Gastroesophageal sphincter (tissue), 4 donors: ENCODE results near the gene FYTTD1. TPM values are rescaled to one million over a fixed set of nuclear protein-coding genes. Genes with fewer than 3 reads are reported as not detected.

ENCODE experiments used
- ATAC-seq: fragments of 150-250 bp; one replicate; pipeline ENCODE4 v1.9.1; 2016; ENCODE audit warnings: mild to moderate bottlenecking, moderate library complexity
- H3K27ac ChIP-seq, 4 donors: fragments of 200-600 bp; sonication (generic) in 3 of 4; 1 replicate in 3 of 4; 2 replicates in 1 of 4; pipeline ENCODE4 v1.5.1; 2016 to 2019
- H3K27me3 ChIP-seq: fragments of 200-600 bp; sonication (generic); one replicate; pipeline ENCODE4 v1.5.1; 2019
- H3K36me3 ChIP-seq, 2 donors: fragments of 200-600 bp; sonication (generic); one replicate each; pipeline ENCODE4 v1.5.1; 2019; ENCODE audit warnings: control low read depth in 1 of 2
- H3K4me1 ChIP-seq, 3 donors: fragments of 200-600 bp; sonication (generic); 1 replicate in 2 of 3; 2 replicates in 1 of 3; pipeline ENCODE4 v1.5.1; 2016 to 2019; ENCODE audit warnings: control low read depth in 2 of 3
- H3K4me3 ChIP-seq, 2 donors: fragments of 200-600 bp; sonication (generic); one replicate each; pipeline ENCODE4 v1.5.1; 2019; ENCODE audit warnings: mild to moderate bottlenecking in 1 of 2, moderate library complexity in 1 of 2
- H3K9me3 ChIP-seq, 3 donors: fragments of 200-600 bp; sonication (generic); one replicate each; pipeline ENCODE4 v1.5.1; 2017 to 2019; ENCODE audit warnings: control low read depth in 2 of 3
- CTCF ChIP-seq, 4 experiments: fragments of 200-600 bp in 2 of 4; fragments of 450-650 bp in 2 of 4; sonication (generic) in 1 of 4; IDR thresholded peaks; one replicate each; pipeline ENCODE4 v1.5.1; 2017 to 2019; ENCODE audit warnings: antibody characterized with exemption in 4 of 4, mild to moderate bottlenecking in 2 of 4, moderate library complexity in 2 of 4
- EP300 ChIP-seq: sonication (generic); formaldehyde crosslinking; IDR thresholded peaks from one replicate; pipeline ENCODE4 v1.6.1; 2017; ENCODE audit warnings: antibody characterized with exemption, mild to moderate bottlenecking
- POLR2A ChIP-seq, 2 donors: fragments of 450-650 bp; IDR thresholded peaks; one replicate each; pipeline ENCODE4 v1.6.1; 2017; ENCODE audit warnings: antibody characterized with exemption in 2 of 2, mild to moderate bottlenecking in 2 of 2, moderate library complexity in 1 of 2
- POLR2AphosphoS5 ChIP-seq: sonication (generic); formaldehyde crosslinking; IDR thresholded peaks from one replicate; pipeline ENCODE4 v1.6.1; 2017; ENCODE audit warnings: antibody characterized with exemption
- WGBS, 2 donors: methylation state at CpG; one replicate each; pipeline ENCODE4 v1.1.5; 2018; ENCODE audit warnings: low coverage in 1 of 2; 5-methylcytosine and 5-hydroxymethylcytosine counted together
- total RNA-seq, 4 donors: library from RNA; depleted of rRNA; stranded (reverse); fragments of >200 nt; gene quantifications; one replicate each; pipeline ENCODE4 v1.1.0, GENCODE V29; 2016

FYTTD1 gene
- total RNA-seq, 4 donors from 2014 or later = 69.1 to 88.1 (median 87.0) TPM

DNA sequence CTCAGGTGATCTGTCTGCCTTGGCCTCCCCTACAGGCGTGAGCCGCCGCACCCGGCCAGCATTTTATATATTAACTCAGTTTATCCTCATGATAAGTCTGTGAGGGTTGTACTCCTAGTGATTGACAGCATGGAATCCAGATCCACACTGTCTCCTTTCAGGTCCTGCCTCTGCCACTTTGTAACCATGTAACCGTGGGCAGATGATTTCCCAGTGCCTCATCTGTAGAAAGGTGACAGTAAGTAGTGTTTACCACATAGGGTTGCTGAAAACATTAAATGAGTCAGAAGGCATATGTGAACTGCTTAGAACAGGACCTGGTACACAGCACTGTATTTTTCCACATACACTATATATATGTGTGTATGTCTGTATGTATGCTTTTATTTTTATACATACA, 2.4 kb downstream of the FYTTD1 start:
- H3K4me3 ChIP-seq = peak overlapping the region in 1 of 2 donors; percentile 88

DNA sequence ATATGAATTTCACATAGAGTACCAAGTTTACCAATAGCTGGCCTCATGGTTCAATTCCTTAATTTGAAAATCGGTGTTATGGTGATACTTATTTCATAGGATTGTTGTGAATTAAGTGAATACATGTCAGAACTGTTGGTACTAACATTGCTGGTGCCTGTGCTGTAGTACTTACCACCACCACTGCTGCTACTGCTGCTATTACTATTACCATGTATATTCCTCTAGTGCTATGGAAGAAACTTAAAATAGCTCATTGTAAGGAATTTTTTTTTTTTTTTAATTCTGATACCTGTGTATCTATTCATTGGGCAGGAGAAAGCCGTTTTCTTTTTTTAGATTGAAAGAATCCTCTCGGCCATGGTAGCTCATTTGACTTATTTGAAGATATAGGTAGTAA, 3.6 kb downstream of the FYTTD1 start:
- no peak overlapping the region for H3K4me3 ChIP-seq
- H3K4me1 ChIP-seq = peaks cover 2 to 57% (median 12%) of the 10 kb centered on the region in 3 donors
- H3K9me3 ChIP-seq = no peaks in the 10 kb centered on the region
- H3K36me3 ChIP-seq = peaks cover 0 to 14% of the 10 kb centered on the region in 2 donors
- WGBS, 2 donors = 84 to 93% methylated on average over 3 of the region's 3 CpGs
- H3K27ac ChIP-seq = no peak overlapping the region
- H3K27me3 ChIP-seq = no peaks in the 10 kb centered on the region
- no peak for ATAC-seq
- TF ChIP-seq EP300 (no peak), POLR2AphosphoS5 (no peak), CTCF (IDR thresholded peaks at IDR 0.05) (peak in 2 of 4 experiments; percentile 22 to 23)

More for the DNA sequence above, 2.4 kb downstream of the FYTTD1 start:
- ATAC-seq = no peak
- WGBS, 2 donors = 62 to 80% methylated on average over 5 of the region's 5 CpGs
- H3K36me3 ChIP-seq = peaks cover 0 to 4% of the 10 kb centered on the region in 2 donors
- H3K27me3 ChIP-seq = no peaks in the 10 kb centered on the region
- H3K9me3 ChIP-seq = no peaks in the 10 kb centered on the region
- H3K27ac ChIP-seq = peak overlapping the region in 3 of 4 donors; percentile 97 to 98 (median 98)
- H3K4me1 ChIP-seq = peaks cover 2 to 57% (median 12%) of the 10 kb centered on the region in 3 donors
- no peak for TF ChIP-seq CTCF (IDR thresholded peaks at IDR 0.05)

DNA sequence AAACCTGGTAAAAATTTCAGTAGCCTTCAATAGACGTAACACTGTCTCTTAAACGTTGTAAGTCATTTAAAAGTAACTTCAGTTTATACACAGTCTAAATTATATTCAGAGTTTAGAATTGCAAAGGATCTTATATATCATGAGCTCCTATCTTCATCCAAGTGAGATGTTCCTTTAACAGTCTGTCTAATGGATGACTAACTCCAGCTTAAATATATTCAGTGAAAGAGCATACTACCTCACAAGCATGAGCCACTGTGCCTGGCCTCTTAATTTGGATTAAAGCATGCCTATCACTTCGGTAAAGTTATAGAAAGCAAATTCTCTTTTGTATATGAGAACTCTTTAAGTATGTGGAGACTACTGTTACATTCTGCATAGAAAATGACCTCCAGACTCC, 7.0 kb downstream of the FYTTD1 start:
- H3K4me3 ChIP-seq = no peak overlapping the region
- no peaks in the 10 kb centered on the region for H3K9me3 ChIP-seq
- ATAC-seq = no peak
- H3K4me1 ChIP-seq = peaks cover 2 to 40% (median 7%) of the 10 kb centered on the region in 3 donors
- 66 to 81% methylated on average over 3 of the region's 3 CpGs for WGBS, 2 donors
- H3K36me3 ChIP-seq = peaks cover 0 to 22% of the 10 kb centered on the region in 2 donors
- no peaks in the 10 kb centered on the region for H3K27me3 ChIP-seq
- H3K27ac ChIP-seq = no peak overlapping the region
- no peak for TF ChIP-seq EP300

DNA sequence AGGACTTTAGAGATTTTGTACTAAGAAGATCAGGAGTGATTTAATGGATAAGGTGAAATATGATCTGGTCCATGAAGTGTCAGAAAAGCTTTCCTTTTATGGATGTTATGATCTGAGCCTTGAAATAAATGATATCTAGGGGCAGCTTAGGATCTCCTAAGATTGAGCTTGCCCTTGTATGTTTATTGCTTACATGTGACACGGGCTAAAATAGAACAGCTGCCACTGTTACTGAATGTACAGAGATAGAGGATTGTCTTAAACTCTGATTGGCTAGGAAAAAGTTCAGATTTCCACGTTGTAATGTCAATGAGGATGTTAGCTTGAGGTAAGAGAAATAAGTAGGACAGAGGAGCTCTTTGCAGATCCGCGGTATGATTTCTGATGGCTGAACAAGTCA, 8.8 kb downstream of the FYTTD1 start:
- H3K27ac ChIP-seq = no peak overlapping the region
- WGBS, 2 donors = 90 to 91% methylated on average over 4 of the region's 4 CpGs
- TF ChIP-seq EP300 (no peak), CTCF (IDR thresholded peaks at IDR 0.05) (no peak), POLR2AphosphoS5 (no peak), POLR2A (IDR thresholded peaks at IDR 0.05) (no peak)
- H3K4me3 ChIP-seq = no peak overlapping the region
- ATAC-seq = no peak
- no peaks in the 10 kb centered on the region for H3K27me3 ChIP-seq
- H3K4me1 ChIP-seq = peaks cover 0 to 22% (median 0%) of the 10 kb centered on the region in 3 donors
- no peaks in the 10 kb centered on the region for H3K9me3 ChIP-seq
- H3K36me3 ChIP-seq = peaks cover 0 to 40% of the 10 kb centered on the region in 2 donors

- Histone ChIP-seq H3K4me1 (peaks cover 0 to 2% (median 0%) of the 10 kb centered on the region in 3 donors), H3K36me3 (peaks cover 0 to 72% of the 10 kb centered on the region in 2 donors), H3K27ac (no peak overlapping the region), H3K4me3 (no peak overlapping the region), H3K27me3 (no peaks in the 10 kb centered on the region), H3K9me3 (no peaks in the 10 kb centered on the region)
- TF ChIP-seq CTCF (IDR thresholded peaks at IDR 0.05) (no peak), POLR2A (IDR thresholded peaks at IDR 0.05) (no peak), POLR2AphosphoS5 (no peak), EP300 (no peak)
- no peak for ATAC-seq
These were observed 12.1 kb downstream of the FYTTD1 start for GRCh38 chr3:197761784-197762183.
